Inferior parietal cortex (tissue), 1 donor: ENCODE measurements around the gene CA4.

ENCODE experiments used
- DNase-seq: peaks from one replicate; pipeline ENCODE4 v3.0.0-alpha.2; 2016; ENCODE audit errors: extremely low spot score

The CA4 gene

GRCh38 chr17:60155427-60155814 lies 5.6 kb downstream of the CA4 start:
- no peak for DNase-seq

DNA sequence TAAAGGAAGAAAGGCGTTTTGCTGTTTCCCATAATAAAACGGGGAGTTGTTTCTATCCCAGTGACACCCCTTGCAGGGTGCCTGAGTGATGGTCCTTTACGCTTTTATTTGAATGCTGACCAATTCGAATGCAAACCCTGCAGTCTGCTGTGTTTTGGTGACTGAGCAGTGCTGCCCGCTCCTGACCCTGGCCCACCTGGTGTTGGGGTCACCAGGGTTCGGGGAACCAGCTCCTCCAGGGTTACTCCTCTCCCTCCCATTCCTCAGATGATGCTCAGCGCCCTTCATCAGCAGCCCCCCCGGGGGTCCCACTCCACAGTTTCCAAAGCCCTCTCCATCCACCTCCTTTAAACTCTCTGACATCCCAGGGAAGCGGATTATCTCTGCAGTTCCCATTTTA lies 6.0 kb downstream of the CA4 start:
- no peak for DNase-seq

- no peak for DNase-seq
Measured at GRCh38 chr17:60156746-60157145, 7.0 kb downstream of the CA4 start.

DNA sequence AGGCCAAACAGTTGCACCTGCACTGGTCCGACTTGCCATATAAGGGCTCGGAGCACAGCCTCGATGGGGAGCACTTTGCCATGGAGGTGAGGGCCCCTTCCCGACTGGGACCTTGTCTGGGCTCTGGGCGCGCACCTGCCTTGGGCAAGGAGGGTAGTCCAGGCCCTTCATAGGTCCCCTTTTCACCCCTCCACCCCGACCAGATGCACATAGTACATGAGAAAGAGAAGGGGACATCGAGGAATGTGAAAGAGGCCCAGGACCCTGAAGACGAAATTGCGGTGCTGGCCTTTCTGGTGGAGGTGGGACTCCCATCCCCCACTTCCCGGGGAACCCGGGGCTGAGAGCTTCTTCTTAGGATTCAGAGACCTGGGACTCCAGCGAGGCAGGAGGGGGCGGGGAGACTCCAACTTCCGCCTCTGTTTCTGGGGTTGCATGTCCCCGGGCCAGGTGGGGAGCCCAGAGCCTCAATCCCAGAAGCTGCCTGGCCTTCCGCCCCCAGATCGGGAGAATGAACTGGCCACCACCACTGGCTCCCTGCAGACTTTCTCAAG lies 7.8 kb downstream of the CA4 start:
- no peak for DNase-seq

- DNase-seq: no peak
Measured at GRCh38 chr17:60158751-60159478, 9.1 kb downstream of the CA4 start.

DNA sequence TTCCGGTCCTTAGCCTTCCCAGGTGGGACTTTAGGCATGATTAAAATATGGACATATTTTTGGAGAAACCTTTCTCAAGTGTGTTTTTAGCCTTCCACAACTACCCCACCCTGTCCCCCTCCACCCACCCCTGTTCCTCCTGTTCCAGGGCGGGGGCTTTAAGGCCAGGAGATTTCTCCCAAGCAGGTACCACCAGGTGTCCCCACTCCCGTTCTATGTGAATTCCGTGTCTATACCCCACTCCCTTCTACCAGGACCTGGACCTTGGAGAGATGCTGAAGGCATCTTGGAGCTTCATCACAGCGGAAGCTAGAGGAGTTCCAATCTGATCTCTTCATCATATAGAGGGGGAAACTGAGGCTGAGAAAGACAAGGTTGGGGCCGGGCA lies 9.7 kb downstream of the CA4 start:
- DNase-seq: no peak

- no peak for DNase-seq
Measured at GRCh38 chr17:60160829-60161501, 11.2 kb downstream of the CA4 start.

GRCh38 chr17:60161598-60162330 lies 12.0 kb downstream of the CA4 start:
- DNase-seq: no peak

DNA sequence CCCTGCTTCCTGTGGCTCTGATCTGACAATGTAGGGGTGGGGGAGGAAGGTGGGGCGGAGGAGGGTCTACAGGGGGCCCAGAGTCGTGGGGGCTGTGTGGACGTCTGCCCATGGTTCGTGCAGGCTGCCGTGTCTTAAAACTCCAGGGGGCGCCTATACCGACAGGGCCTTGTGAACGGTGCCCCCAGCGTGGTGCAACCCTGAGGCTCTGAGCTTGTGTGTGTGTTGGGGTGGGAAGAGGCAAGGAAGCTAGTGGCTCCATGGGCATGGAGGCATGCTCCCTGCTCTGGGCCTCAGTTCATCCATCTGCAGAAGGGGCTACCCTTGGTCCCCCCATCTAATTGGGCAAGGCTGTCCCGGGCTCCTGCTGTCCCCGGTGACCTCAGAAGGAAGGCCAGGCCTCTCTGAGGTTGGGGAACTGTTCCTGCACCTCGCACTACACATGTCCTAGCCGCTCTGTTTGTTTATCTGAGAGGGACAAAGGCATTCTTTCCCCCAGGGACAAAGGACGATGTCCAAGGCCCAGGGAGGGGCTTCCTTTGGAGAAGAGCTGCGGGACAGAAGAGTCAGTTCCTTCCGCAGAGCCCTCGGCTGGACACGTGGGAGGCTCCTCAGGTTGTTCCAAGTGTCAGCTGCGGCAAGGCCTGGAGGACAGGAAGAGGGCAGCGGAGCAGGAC lies 13.5 kb downstream of the CA4 start:
- no peak for DNase-seq

- no peak for DNase-seq
Measured at GRCh38 chr17:60164164-60164563, 14.4 kb downstream of the CA4 start.

DNA sequence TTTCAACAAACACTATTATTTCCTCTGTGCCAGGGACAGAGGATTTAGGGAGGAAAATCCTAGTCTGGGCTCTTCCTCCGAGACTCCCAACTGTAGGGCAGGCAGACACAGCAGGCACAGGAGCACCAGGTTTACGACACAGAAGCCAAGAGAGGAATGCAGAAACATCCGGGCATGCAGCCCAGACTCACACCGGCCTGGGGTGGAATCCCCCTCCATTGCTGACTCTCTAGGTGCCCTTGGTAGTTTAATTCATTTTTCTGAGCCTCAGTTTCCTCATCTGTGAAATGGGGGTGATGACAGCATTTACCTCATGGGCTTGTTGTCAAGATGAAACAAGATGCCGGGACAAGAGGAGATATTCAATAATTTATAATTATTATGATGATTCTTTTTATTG lies 14.9 kb downstream of the CA4 start:
- DNase-seq: no peak

- no peak for DNase-seq
Measured at GRCh38 chr17:60165223-60165622, 15.4 kb downstream of the CA4 start.

GRCh38 chr17:60165971-60166370 lies 16.2 kb downstream of the CA4 start:
- no peak for DNase-seq

DNA sequence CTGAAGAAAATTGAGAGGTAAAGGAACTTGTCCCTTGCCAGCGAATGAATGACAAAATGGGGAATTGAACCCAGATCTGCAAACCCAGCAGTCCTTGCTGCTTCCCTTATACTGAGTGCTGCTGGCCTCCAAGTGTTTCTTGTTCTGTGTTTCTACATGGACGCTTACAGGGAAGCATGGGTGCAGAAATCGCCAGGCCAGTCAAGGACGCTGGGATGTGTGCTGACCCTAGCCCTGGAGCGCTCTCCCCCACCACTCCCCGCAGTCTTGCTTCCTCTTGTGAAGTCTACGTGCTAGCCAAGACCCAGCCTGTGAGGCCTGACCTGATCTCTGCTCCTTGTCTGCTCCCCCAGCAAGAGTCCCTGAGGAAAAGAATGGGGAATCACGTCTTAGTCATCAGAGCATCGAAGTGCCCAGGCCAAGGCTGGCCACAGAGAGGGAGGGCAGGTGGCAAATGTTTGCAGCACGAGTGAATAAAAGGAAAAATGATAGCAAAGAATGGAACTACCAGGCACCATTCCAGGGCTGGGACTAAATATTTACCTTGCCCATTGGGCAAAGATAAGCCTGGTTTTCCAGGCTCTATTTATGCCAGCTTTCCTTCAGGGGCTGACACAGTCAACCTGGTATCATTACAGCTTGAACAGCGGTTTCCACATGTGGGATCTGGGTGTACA lies 17.4 kb downstream of the CA4 start:
- DNase-seq: no peak

- no peak for DNase-seq
Measured at GRCh38 chr17:60168654-60169053, 18.9 kb downstream of the CA4 start.

DNA sequence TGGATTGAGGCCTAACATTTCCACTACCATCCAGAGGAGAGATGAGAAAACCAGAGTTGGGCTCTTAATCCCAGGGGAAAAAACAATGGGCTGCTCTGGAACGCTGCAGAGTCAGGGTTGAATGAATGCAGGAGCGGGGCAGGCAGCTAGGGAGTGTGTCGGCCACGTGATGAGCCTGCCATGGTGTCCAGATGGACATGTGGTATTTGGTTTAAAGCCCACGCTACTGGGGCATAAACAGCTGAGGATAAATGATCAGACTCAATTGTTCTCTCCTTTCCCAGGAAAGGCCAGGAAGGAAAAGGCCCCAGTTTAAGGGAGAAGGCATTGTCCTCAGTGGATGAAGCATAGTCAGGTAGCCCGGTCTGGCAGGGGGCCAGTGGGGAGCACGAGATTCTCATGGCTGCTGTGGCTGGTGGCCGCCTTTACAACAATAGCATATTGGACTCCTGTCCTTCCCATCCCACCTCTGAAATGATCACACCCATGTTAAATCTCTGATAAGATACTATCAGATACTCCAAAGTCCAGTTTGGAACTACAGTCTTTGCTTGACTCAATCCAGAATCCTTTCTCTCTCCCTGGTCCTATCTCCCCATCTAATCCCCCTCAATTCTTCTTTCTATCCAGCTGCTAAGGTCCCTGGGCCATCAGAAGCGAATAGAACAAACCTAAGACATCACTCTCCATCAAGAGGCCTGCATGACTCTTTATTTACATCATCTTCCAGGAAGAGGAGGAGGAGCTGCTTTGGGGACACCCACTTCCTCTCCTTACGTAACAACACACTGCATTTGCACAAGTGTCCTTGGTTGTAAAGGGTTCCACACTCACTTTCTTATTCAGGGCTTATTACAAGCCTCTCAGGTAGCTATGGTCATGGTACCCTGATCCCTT lies 20.4 kb downstream of the CA4 start:
- DNase-seq: no peak

GRCh38 chr17:60170835-60171752 lies 21.3 kb downstream of the CA4 start:
- peak; percentile 59 for DNase-seq

- DNase-seq: no peak
Measured at GRCh38 chr17:60171753-60172079, 21.9 kb downstream of the CA4 start.

GRCh38 chr17:60173304-60173819 lies 23.6 kb downstream of the CA4 start:
- no peak for DNase-seq
